ENCODE measurements around the gene CD70.
"Not testable (repeated sequence)": the region's sequence is repeated elsewhere in the genome, so short reads cannot be mapped to it uniquely, and the experiment has no call there.

Gene CD70, protein sequence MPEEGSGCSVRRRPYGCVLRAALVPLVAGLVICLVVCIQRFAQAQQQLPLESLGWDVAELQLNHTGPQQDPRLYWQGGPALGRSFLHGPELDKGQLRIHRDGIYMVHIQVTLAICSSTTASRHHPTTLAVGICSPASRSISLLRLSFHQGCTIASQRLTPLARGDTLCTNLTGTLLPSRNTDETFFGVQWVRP

DNA sequence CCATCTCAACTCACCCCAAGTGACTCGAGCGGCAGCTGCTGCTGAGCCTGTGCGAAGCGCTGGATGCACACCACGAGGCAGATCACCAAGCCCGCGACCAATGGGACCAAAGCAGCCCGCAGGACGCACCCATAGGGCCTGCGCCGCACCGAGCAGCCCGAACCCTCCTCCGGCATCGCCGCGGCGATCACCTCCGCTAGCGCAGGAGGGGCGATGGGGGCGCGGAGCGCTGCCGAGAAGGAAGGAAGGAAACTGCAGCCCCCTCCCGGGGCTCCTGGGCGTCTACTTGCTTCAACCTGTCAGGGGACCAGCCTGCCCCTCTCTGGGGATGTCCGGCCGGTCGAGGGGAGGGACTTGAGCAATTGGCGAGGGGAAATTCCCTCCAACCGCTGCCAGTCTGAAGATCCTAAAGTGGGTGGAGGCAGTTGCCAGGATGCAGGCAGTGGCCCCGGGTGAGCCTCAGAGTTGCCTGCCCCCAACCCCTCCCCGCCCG, at the start of gene CD70:
Gene CD70 (minus strand): TSS at position 324 of the 493 bp plus-strand sequence. CDS start 148 bp downstream, at position 176.
- Mint-ChIP-seq H3K4me3 (peak within 1 kb of the TSS; percentile 73), H3K9me3 (no peaks in the 10 kb centered on the region), H3K4me1 (peaks cover 65% of the 10 kb centered on the region), H3K27me3 (peaks cover 81% of the 10 kb centered on the region), H3K36me3 (peaks cover 2% of the 10 kb centered on the region), H3K27ac (peak within 1 kb of the TSS; percentile 46)
- DNase-seq: peak; percentile 61
- CTCF ChIA-PET: no interaction called here

DNA sequence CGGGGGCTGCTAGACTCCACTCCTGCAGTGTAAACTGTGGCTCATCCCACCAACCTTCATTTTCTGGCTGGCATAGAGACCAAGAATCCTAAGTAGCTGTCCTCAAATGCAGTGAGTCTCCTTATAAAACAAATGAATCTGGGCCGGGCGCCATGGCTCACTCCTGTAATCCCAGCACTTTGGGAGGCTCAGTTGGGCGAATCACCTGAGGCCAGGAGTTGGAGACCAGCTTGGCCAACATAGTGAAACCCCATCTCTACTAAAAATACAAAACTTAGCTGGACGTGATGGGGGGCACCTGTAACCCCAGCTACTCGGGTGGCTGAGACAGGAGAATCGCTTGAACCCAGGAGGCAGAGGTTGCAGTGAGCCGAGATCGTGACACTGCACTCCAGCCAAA, 49.4 kb upstream of the CD70 start:
- CTCF ChIA-PET: interaction anchor here (0.6 to 1.4 kb wide), 4 partner anchors 10 to 132 kb away, joined by 3 to 4 read pairs (median 4); partner anchors contain the start of genes GPR108 and VAV1
- H3K4me3 Mint-ChIP-seq, H3K36me3 Mint-ChIP-seq, H3K9me3 Mint-ChIP-seq, DNase-seq, H3K27me3 Mint-ChIP-seq: not testable (repeated sequence)
- H3K4me1 Mint-ChIP-seq: peaks cover 56% of the 10 kb centered on the region
- peak overlapping the region; percentile 3 for H3K27ac Mint-ChIP-seq

DNA sequence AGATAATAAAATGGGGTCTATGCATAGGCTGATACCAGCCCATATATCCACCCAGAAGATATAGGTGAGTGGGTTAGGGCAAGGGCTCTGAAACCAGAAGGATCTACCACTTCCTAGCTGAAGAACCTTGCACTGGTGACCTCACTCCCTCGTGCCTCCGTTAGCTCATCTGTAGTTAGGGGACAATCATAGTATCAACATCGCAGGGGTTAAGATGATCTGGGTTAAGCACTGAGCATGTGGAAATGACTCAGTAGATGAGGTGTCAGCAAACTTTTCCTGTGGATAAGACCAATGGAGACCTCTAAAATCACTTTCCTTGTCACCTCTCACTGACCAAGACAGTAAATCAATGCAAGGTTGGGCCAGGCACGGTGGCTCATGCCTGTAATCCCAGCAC, 48.5 kb upstream of the CD70 start:
- peak; percentile 28 for DNase-seq
- Mint-ChIP-seq H3K27me3 (no peaks in the 10 kb centered on the region), H3K4me3 (no peak overlapping the region), H3K9me3 (peaks cover 1% of the 10 kb centered on the region), H3K27ac (no peak overlapping the region), H3K4me1 (peaks cover 51% of the 10 kb centered on the region), H3K36me3 (no peaks in the 10 kb centered on the region)
- CTCF ChIA-PET: interaction anchor here (0.7 to 1.4 kb wide), 3 partner anchors 123 to 224 kb away, joined by 3 to 6 read pairs (median 4); partner anchors contain the start of gene VAV1

DNA sequence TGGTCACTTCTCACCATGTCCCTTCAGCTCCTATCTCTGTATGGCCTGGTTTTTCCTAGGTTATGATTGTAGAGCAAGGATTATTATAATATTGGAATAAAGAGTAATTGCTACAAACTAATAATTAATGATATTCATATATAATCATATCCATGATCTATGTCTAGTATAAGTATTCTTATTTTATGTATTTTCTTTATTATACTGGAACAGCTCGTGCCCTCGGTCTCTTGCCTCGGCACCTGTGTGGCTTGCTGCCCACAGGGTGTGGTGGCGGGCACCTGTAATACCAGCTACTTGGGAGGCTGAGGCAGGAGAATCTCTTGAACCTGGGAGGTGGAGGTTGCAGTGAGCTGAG, 42.5 kb upstream of the CD70 start:
- H3K27me3 Mint-ChIP-seq, H3K36me3 Mint-ChIP-seq, H3K9me3 Mint-ChIP-seq, DNase-seq, H3K27ac Mint-ChIP-seq, H3K4me3 Mint-ChIP-seq: not testable (repeated sequence)
- peaks cover 31% of the 10 kb centered on the region for H3K4me1 Mint-ChIP-seq
- CTCF ChIA-PET: interaction anchor here (0.6 to 4.1 kb wide), 11 partner anchors 8 to 230 kb away, joined by 3 to 34 read pairs (median 5); partner anchors contain the start of gene GPR108

DNA sequence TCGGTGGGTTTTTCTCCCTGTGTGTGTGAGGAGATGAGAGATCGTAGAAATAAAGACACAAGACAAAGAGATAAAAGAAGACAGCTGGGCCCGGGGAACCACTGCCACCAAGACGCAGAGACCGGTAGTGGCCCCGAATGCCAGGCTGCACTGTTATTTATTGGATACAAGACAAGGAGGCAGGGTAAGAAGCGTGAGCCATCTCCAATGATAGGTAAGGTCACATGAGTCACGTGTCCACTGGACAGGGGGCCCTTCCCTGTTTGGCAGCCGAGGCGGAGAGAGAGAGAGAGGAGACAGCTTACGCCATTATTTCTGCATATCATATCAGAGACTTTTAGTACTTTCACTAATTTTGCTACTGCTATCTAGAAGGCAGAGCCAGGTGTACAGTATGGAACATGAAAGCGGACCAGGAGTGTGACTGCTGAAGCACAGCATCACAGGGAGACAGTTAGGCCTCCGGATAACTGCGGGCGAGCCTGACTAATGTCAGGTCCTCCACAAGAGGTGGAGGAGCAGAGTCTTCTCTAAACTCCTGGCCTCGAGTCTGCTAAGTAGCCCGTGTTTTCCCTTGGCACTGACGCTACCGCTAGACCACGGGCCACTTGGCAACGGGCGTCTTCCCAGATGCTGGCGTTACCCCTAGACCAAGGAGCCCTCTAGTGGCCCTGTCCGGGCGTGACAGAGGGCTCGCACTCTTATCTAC, 42.0 kb upstream of the CD70 start:
- H3K4me1 Mint-ChIP-seq: peaks cover 28% of the 10 kb centered on the region
- CTCF ChIA-PET: interaction anchor here (0.6 to 4.1 kb wide), 12 partner anchors 9 to 231 kb away, joined by 3 to 34 read pairs (median 5); partner anchors contain the start of gene GPR108
- not testable (repeated sequence) for H3K27ac Mint-ChIP-seq, H3K4me3 Mint-ChIP-seq, H3K27me3 Mint-ChIP-seq, H3K36me3 Mint-ChIP-seq, H3K9me3 Mint-ChIP-seq
- peak; percentile 56 for DNase-seq

DNA sequence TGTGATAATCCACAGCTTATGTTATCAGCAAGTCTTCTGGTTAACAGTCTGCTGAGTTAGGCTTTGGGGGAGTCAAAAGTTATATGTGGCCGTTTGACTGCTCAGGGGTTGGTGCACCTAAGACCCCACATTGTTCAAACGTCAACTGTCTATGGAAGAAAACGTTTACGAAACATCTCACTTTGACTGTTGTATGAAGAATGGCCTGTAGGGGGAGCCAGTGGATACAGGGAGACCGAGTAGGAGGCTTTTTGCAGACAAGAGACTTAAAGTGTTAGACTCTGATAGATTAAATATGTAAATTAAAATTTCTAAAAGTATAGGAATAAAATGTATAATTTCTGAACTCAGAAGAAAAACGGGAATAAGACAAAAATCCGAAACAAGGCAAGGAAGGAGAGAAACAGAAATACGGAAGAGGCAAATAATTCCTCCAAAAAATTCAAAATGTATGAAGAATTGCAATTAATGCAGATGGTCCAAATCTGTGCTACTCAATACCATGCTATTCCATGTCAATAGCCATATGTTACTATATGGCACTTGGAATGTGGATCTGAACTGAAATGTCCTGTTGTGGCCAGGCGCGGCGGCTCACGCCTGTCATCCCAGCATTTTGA, 41.2 kb upstream of the CD70 start:
- Mint-ChIP-seq H3K27ac (no peak overlapping the region), H3K36me3 (peaks cover 2% of the 10 kb centered on the region), H3K27me3 (peaks cover 7% of the 10 kb centered on the region), H3K9me3 (peaks cover 6% of the 10 kb centered on the region), H3K4me1 (peaks cover 28% of the 10 kb centered on the region), H3K4me3 (no peak overlapping the region)
- CTCF ChIA-PET: interaction anchor here (0.7 to 4.1 kb wide), 9 partner anchors 9 to 231 kb away, joined by 3 to 34 read pairs (median 4); partner anchors contain the start of gene GPR108
- DNase-seq: peak; percentile 86

DNA sequence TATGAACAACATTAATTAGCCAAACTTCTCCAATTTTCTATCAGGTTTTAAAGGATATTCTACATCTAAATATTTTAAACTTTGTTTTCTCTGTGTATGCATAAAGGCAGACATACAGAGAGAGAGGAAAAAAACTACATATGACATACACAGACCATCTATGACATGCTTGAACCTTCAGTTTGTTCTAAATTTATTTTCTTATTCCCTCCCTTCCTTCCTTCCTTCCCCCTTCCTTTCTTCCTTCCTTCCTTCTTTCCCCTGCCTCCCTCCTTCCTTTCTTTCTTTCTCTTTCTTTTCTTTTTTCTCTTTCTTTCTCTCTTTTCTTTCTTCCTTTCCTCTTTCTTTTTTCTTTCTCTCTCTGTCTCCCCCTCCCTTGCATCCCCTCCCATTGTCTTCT, 35.8 kb upstream of the CD70 start:
- DNase-seq: no peak
- Mint-ChIP-seq H3K36me3 (peaks cover 5% of the 10 kb centered on the region), H3K4me1 (peaks cover 9% of the 10 kb centered on the region), H3K4me3 (no peak overlapping the region), H3K27me3 (peaks cover 27% of the 10 kb centered on the region), H3K27ac (no peak overlapping the region), H3K9me3 (peaks cover 7% of the 10 kb centered on the region)
- CTCF ChIA-PET: no interaction called here

DNA sequence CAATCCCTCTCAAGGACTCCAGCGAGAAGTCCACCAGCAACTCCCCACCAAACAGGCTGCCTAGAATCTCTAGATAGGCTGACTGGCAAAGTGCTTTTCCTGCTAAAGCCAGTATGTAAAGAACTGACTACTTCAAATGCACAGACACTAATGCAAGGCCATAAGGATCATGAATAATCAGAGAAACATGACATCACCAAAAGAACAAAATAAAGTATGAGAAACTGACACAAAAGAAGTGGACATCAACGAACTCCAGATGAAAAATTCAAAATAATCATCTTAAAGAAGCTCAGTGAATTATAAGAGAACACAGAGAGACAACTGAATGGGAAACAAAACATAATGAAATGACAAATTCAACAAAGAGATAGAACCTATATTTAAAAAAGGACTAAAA, 26.4 kb upstream of the CD70 start:
- Mint-ChIP-seq H3K4me3 (no peak overlapping the region), H3K27me3 (peaks cover 11% of the 10 kb centered on the region), H3K36me3 (no peaks in the 10 kb centered on the region), H3K27ac (no peak overlapping the region), H3K4me1 (peaks cover 8% of the 10 kb centered on the region), H3K9me3 (peaks cover 8% of the 10 kb centered on the region)
- DNase-seq: no peak
- CTCF ChIA-PET: no interaction called here

DNA sequence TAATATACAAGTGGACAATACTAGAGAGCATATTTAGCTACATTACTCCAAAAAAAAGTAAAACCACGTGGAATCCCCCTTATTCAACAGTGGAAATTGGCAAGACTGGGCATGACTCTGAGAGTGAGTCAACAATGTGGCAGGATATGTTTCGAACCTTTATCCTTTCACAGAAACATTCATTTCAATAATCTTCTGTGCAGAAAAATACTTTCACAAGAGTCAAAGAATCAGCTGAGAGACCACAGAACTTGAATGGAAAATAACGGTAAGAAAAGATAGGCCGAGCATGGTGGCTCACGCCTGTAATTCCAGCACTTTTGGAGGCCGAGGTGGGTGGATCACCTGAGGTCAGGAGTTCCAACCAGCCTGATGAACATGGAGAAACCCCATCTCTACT, 25.1 kb upstream of the CD70 start:
- H3K27ac Mint-ChIP-seq: no peak overlapping the region
- no peak overlapping the region for H3K4me3 Mint-ChIP-seq
- H3K4me1 Mint-ChIP-seq: peaks cover 8% of the 10 kb centered on the region
- no peak for DNase-seq
- no peaks in the 10 kb centered on the region for H3K36me3 Mint-ChIP-seq
- peaks cover 20% of the 10 kb centered on the region for H3K27me3 Mint-ChIP-seq
- peaks cover 8% of the 10 kb centered on the region for H3K9me3 Mint-ChIP-seq
- CTCF ChIA-PET: interaction anchor here (0.7 kb wide), 1 partner anchor 28 kb away, joined by 3 read pairs; no protein-coding TSS in a partner anchor

DNA sequence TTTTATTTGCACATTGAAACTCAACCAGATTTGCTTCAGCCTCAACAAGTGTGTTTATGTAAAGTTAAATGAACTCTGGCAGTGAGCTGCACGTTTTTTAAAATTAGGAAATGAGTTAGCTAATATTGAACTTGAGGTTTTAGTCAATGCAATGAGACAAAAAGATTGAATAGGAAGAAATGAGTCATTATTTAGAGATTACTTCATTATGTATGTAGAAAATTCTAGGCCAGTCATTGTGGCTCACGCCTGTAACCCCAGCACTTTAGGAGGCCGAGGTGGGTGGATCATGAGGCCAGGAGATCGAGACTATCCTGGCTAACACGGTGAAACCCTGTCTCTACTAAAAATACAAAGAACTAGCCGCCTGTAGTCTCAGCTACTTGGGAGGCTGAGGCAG, 22.8 kb upstream of the CD70 start:
- Mint-ChIP-seq H3K4me1 (peaks cover 8% of the 10 kb centered on the region), H3K27me3 (peaks cover 37% of the 10 kb centered on the region), H3K36me3 (no peaks in the 10 kb centered on the region), H3K4me3 (no peak overlapping the region), H3K27ac (no peak overlapping the region), H3K9me3 (peaks cover 5% of the 10 kb centered on the region)
- no peak for DNase-seq
- CTCF ChIA-PET: no interaction called here

DNA sequence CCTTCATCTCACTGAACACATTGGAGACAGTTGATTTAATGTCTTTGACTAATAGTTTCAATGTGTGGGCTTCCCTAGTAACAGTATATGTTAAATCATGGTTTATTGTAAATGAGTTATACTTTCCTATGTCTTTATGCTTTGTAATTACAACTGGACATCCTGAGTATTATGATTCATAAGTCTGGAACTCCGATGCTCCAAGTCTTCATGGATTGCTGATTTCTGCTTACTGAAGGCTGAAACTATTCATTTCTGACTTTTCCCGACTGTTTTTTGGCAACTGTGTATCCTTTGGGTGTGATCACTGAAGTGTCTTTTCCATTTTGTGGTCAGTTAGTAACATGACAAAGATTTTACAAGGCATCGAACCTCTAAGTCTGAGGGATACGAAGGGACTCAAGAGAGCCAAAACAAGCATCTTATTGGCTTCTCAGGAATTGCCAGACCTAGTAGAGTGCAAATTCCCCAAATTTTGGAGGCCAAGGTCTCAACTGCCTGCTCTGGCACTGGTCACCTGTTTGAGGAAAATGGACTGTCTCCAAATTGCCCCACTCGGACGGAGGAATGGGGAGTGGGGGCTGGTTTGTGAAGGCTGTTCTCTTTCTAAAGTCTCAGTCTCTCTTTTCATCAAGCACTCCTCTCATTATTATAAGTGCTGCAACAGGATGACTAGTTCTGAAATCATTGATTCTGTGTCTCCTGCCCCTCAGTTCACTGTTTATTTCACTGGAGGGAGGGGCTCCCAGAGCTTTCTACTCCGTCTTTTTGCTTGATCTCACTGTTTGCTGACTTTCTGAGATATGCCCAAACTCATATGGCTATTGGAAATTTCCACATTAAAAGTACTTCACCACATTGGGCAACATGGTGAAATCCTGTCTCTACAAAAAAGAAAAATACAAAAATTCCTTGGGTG, 20.2 kb upstream of the CD70 start:
- no peak for DNase-seq

DNA sequence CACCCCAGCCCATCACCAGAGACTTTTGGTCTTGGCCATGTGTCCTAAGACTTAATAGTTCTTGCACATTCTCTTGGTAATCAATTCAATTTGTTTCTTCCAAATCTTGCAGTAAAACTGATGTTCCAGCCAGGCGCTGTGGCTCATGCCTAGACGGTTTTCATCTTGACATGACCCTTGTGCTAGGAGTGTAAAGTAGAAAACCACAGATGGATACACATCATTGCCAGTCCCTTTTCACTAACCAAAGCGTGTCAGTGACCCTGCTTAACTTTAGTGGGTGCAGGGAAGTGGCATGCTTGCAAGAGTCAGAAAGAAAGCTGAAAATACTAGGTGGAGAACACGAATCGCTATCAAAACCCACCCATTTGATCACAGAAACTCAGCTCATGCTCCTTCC, 18.0 kb upstream of the CD70 start:
- no peak for DNase-seq
- Mint-ChIP-seq H3K4me3 (no peak overlapping the region), H3K36me3 (no peaks in the 10 kb centered on the region), H3K27ac (no peak overlapping the region), H3K27me3 (peaks cover 31% of the 10 kb centered on the region), H3K4me1 (peaks cover 8% of the 10 kb centered on the region), H3K9me3 (no peaks in the 10 kb centered on the region)
- CTCF ChIA-PET: no interaction called here

More for the DNA sequence above, 20.2 kb upstream of the CD70 start:
- H3K9me3 Mint-ChIP-seq: no peaks in the 10 kb centered on the region
- peaks cover 8% of the 10 kb centered on the region for H3K4me1 Mint-ChIP-seq
- H3K27me3 Mint-ChIP-seq: peaks cover 31% of the 10 kb centered on the region
- CTCF ChIA-PET: interaction anchor here (0.7 kb wide), 1 partner anchor 206 kb away, joined by 3 read pairs; no protein-coding TSS in a partner anchor
- no peak overlapping the region for H3K4me3 Mint-ChIP-seq
- no peak overlapping the region for H3K27ac Mint-ChIP-seq
- no peaks in the 10 kb centered on the region for H3K36me3 Mint-ChIP-seq

DNA sequence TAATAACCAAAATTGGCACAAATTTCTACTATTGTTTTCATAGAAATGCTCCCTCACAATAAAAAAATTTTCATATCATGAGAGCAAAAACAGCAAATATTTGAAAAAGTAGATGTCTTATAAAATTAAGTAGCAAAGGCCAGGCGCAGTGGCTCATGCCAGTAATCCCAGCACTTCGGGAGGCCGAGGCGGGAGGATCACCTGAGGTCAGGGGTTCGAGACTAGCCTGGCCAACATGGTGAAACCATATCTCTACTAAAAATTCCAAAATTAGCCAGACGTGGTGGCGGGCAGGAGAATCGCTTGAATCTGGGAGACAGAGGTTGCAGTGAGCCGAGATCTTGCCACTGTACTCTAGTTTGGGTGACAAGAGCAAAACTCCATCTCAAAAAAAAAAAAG, 17.2 kb upstream of the CD70 start:
- Mint-ChIP-seq H3K4me1 (peaks cover 11% of the 10 kb centered on the region), H3K27me3 (peaks cover 31% of the 10 kb centered on the region)
- CTCF ChIA-PET, DNase-seq, H3K36me3 Mint-ChIP-seq, H3K9me3 Mint-ChIP-seq, H3K27ac Mint-ChIP-seq, H3K4me3 Mint-ChIP-seq: not testable (repeated sequence)
